WTC11 (cell line): ENCODE data around the gene KCTD20. TPM values are rescaled to one million over a fixed set of nuclear protein-coding genes. Genes with fewer than 3 reads are reported as not detected.

Experiments
- ATAC-seq: fragments of 200-7000 bp; cut with Tn5 transposase; 2 replicates; pipeline ENCODE4 v1.10.0; 2021; ENCODE audit warnings: mild to moderate bottlenecking, moderate library complexity
- CTCF ChIA-PET: fragments of 300-600 bp; sonication (Branson Sonifier 250); formaldehyde crosslinking; loops from one replicate; lab custom pipeline; 2021; ENCODE audit warnings: antibody characterized with exemption; lab: Charles Lee
- POLR2A ChIA-PET: fragments of 350-600 bp; sonication (Branson Sonifier 250); formaldehyde crosslinking; loops from one replicate; lab custom pipeline; 2021; ENCODE audit warnings: antibody characterized with exemption; lab: Charles Lee
- DNase-seq: peaks from one replicate; pipeline ENCODE4 v3.0.0; 2021; ENCODE audit warnings: low spot score
- H3K27ac Mint-ChIP-seq: 2 replicates; pipeline ENCODE4 v1.8.0; 2021; ENCODE audit warnings: mixed read lengths
- H3K27me3 Mint-ChIP-seq: 2 replicates; pipeline ENCODE4 v1.8.0; 2021; ENCODE audit warnings: low read depth, mild to moderate bottlenecking, moderate library complexity, mixed read lengths
- H3K36me3 Mint-ChIP-seq: 2 replicates; pipeline ENCODE4 v1.8.0; 2021; ENCODE audit warnings: mixed read lengths
- H3K4me1 Mint-ChIP-seq: 2 replicates; pipeline ENCODE4 v1.8.0; 2022; ENCODE audit warnings: mixed read lengths
- H3K4me3 Mint-ChIP-seq: 2 replicates; pipeline ENCODE4 v1.8.0; 2021; ENCODE audit warnings: mild to moderate bottlenecking, moderate library complexity, mixed read lengths
- H3K9me3 Mint-ChIP-seq: 2 replicates; pipeline ENCODE4 v1.8.0; 2021; ENCODE audit warnings: mixed read lengths
- ARID4B ChIP-seq: sonication (generic); formaldehyde crosslinking; IDR thresholded peaks from 2 replicates; pipeline ENCODE4 v1.8.0; 2023; ENCODE audit warnings: missing genetic modification reagents, mild to moderate bottlenecking, borderline replicate concordance
- CDX4 ChIP-seq: fragments of 250-450 bp; sonication (Bioruptor Pico); IDR thresholded peaks from 2 replicates; pipeline ENCODE4 v1.9.0; 2021; ENCODE audit warnings: moderate library complexity, mild to moderate bottlenecking, inconsistent platforms, borderline replicate concordance
- E2F1 ChIP-seq: sonication (generic); formaldehyde crosslinking; IDR thresholded peaks from 2 replicates; pipeline ENCODE4 v1.8.0; 2022; ENCODE audit warnings: mild to moderate bottlenecking, missing genetic modification reagents
- GABPB1 ChIP-seq: sonication (generic); formaldehyde crosslinking; IDR thresholded peaks from 2 replicates; pipeline ENCODE4 v1.8.1; 2023; ENCODE audit warnings: mild to moderate bottlenecking, missing genetic modification reagents
- HMGXB4 ChIP-seq: sonication (generic); formaldehyde crosslinking; IDR thresholded peaks from 2 replicates; pipeline ENCODE4 v1.8.1; 2023; ENCODE audit warnings: mild to moderate bottlenecking, moderate library complexity, missing genetic modification reagents
- PREB ChIP-seq: sonication (generic); formaldehyde crosslinking; IDR thresholded peaks from 2 replicates; pipeline ENCODE4 v1.8.1; 2022; ENCODE audit warnings: mild to moderate bottlenecking, missing genetic modification reagents, moderate library complexity, borderline replicate concordance
- SOX15 ChIP-seq: fragments of 250-450 bp; sonication (Bioruptor Pico); IDR thresholded peaks from 2 replicates; pipeline ENCODE4 v1.9.0; 2021; ENCODE audit warnings: mild to moderate bottlenecking
- STAT6 ChIP-seq: sonication (generic); formaldehyde crosslinking; conservative IDR thresholded peaks from 2 replicates; pipeline ENCODE4 v1.8.1; 2023; ENCODE audit warnings: mild to moderate bottlenecking, low read depth, missing genetic modification reagents, moderate library complexity
- ZNF416 ChIP-seq: fragments of 250-450 bp; sonication (Bioruptor Pico); IDR thresholded peaks from 2 replicates; pipeline ENCODE4 v1.9.0; 2021; ENCODE audit warnings: mild to moderate bottlenecking, inconsistent platforms
- ZNF423 ChIP-seq: fragments of 250-450 bp; sonication (Bioruptor Pico); IDR thresholded peaks from 2 replicates; pipeline ENCODE4 v2.1.2; 2022; ENCODE audit warnings: mild to moderate bottlenecking, moderate library complexity
- ZNF532 ChIP-seq: fragments of 250-450 bp; sonication (Bioruptor Pico); IDR thresholded peaks from 2 replicates; pipeline ENCODE4 v1.9.0; 2021; ENCODE audit warnings: mild to moderate bottlenecking, borderline replicate concordance
- total RNA-seq: library from RNA; stranded (reverse); gene quantifications from 3 replicates; pipeline ENCODE4 v1.2.3, GENCODE V29; 2021

The KCTD20 gene
- total RNA-seq, 1 experiment from 2014 or later, result 26.7 TPM

GRCh38 chr6:36444470-36444869, 1.7 kb downstream of the KCTD20 start:
- CTCF ChIA-PET, result interaction anchor here (1.7 to 2.1 kb wide), 2 partner anchors 15 to 21 kb away, joined by 5 to 20 read pairs; no protein-coding TSS in a partner anchor
- POLR2A ChIA-PET, result no interaction called here
- no peak for ATAC-seq
- no peak for DNase-seq
- Mint-ChIP-seq H3K4me3 (peak overlapping the region; percentile 92), H3K36me3 (peaks cover 16% of the 10 kb centered on the region), H3K4me1 (peaks cover 31% of the 10 kb centered on the region), H3K27me3 (no peaks in the 10 kb centered on the region)
- TF ChIP-seq ARID4B (CRISPR knock-in tag) (no peak), ZNF416 (CRISPR knock-in tag) (no peak), HMGXB4 (0 out of 2 replicates have a peak, but pooled peaks have one; percentile 8), ZNF532 (no peak), STAT6 (CRISPR knock-in tag) (no peak), GABPB1 (CRISPR knock-in tag) (0 out of 2 replicates have a peak, but pooled peaks have one; percentile 19)
- TF ChIP-seq, all 79 proteins: peak for 2
- peaks cover 10% of the 10 kb centered on the region for H3K9me3 Mint-ChIP-seq
- peak overlapping the region; percentile 36; the same call in 1 of the 2 replicates for H3K27ac Mint-ChIP-seq

- ChIA-PET POLR2A (interaction anchor here (0.7 kb wide), 1 partner anchor 26 kb away, joined by 5 read pairs; no protein-coding TSS in a partner anchor), CTCF (no interaction called here)
- Mint-ChIP-seq H3K27ac (no peak overlapping the region; the same call in 1 of the 2 replicates), H3K9me3 (peaks cover 12% of the 10 kb centered on the region), H3K4me3 (no peak overlapping the region), H3K4me1 (peaks cover 31% of the 10 kb centered on the region), H3K36me3 (peaks cover 18% of the 10 kb centered on the region), H3K27me3 (no peaks in the 10 kb centered on the region)
- DNase-seq, result no peak
- ATAC-seq, result no peak
- TF ChIP-seq E2F1 (CRISPR knock-in tag) (no peak), SOX15 (CRISPR knock-in tag) (no peak), ZNF423 (no peak), PREB (no peak), CDX4 (no peak)
Measured at GRCh38 chr6:36445621-36446020, 2.8 kb downstream of the KCTD20 start.
